ENCODE measurements around the gene ZNF879. TPM values are rescaled to one million over a fixed set of nuclear protein-coding genes. Genes with fewer than 3 reads are reported as not detected.

The ZNF879 gene
- total RNA-seq: 1 to 10 TPM; 2.8 to 6.3 (median 4.7) TPM
- 1 to 10 TPM in 2 of 3 donors, under 1 TPM in 1; under 0.01 to 1.9 (median 1.6) TPM for polyA plus RNA-seq

DNA sequence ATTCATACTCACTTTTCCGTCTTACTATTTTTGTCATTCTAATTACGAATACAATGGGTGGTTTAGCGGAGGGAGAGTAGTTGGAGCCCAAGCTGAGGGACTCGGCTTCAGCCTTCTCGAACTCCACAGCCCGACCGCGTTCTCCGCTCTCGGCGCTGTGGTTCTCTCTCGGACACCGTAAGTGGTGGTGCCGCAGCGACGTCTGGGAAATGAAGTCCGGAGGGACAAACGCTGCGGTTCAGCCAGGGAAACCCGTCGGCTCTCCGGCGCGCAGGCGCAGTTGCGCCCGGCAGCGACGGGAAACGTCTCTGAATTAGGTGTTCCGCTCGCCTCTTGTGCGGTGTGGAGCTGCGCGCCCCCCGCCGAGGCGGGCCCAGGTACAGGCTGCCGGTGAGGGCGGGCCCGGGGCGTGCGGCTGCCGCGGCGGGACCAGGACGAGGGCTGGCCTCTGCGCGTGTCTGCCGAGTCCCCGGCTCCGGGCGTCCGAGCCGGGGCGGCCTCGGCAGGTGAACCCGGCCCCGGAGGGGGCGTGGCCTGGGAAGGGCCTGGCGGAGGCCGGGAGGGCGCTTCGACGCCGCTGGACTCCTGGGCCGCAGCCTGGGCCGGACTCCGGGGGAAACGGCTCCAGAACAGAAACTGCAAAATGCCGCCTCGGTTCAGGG, at the start of gene ZNF879:
Gene ZNF879 (plus strand): TSS at position 277 of the 662 bp plus-strand sequence. CDS start 1,201 bp downstream, outside the sequence.
- peaks cover 22 to 35% (median 25%) of the 10 kb centered on the region in 4 donors for H3K36me3 ChIP-seq
- peaks cover 0 to 11% (median 8%) of the 10 kb centered on the region in 4 donors for H3K4me1 ChIP-seq
- WGBS, 2 donors: 0 to 2% methylated on average over 72 of the region's 72 CpGs

DNA sequence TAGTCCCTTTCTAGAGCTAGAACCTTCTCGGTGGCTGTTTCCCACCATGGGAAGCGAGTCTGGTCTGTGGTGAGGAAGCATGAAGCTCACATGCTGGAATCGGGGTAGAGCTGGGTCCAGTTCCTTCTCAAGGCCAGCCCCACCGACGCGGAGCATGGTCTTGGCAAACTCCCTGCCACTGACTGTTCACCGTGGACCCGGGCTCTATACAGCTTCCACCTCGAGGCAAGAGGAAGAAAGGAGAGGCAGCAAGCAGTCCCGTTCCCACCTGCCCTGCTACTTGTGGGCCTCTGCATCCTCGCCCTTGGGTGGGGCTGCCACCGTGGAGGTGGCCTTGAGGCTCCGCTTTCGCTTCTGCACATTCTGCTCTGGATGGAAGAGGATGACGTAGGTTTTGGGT, 42.2 kb upstream of the ZNF879 start:
- Histone ChIP-seq H3K36me3 (peaks cover 0 to 15% (median 0%) of the 10 kb centered on the region in 4 donors), H3K27me3 (no peaks in the 10 kb centered on the region), H3K9me3 (peaks cover 23 to 76% (median 59%) of the 10 kb centered on the region in 4 donors), H3K27ac (no peak overlapping the region), H3K4me3 (no peak overlapping the region), H3K4me1 (no peaks in the 10 kb centered on the region)
- no peak for TF ChIP-seq POLR2AphosphoS5 (IDR thresholded peaks at IDR 0.05)
- TF ChIP-seq EP300 (IDR thresholded peaks at IDR 0.05): no peak
- TF ChIP-seq, protein P1, sequence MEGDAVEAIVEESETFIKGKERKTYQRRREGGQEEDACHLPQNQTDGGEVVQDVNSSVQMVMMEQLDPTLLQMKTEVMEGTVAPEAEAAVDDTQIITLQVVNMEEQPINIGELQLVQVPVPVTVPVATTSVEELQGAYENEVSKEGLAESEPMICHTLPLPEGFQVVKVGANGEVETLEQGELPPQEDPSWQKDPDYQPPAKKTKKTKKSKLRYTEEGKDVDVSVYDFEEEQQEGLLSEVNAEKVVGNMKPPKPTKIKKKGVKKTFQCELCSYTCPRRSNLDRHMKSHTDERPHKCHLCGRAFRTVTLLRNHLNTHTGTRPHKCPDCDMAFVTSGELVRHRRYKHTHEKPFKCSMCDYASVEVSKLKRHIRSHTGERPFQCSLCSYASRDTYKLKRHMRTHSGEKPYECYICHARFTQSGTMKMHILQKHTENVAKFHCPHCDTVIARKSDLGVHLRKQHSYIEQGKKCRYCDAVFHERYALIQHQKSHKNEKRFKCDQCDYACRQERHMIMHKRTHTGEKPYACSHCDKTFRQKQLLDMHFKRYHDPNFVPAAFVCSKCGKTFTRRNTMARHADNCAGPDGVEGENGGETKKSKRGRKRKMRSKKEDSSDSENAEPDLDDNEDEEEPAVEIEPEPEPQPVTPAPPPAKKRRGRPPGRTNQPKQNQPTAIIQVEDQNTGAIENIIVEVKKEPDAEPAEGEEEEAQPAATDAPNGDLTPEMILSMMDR (IDR thresholded peaks at IDR 0.05): no peak
- no peak for TF ChIP-seq POLR2A (IDR thresholded peaks at IDR 0.05)
- WGBS, 2 donors: 91 to 93% methylated on average over 15 of the region's 15 CpGs
- no peak for DNase-seq
- intact Hi-C loops (cut with DNase I): no loop called here

More for the DNA sequence above, at the start of gene ZNF879:
- DNase-seq: peak; percentile 97
- peak within 1 kb of the TSS; percentile 84 to 89 (median 88) for H3K27ac ChIP-seq
- H3K4me3 ChIP-seq: peak within 1 kb of the TSS; percentile 43 to 97 (median 86)
- peaks cover 6 to 24% (median 14%) of the 10 kb centered on the region in 4 donors for H3K9me3 ChIP-seq
- no peaks in the 10 kb centered on the region for H3K27me3 ChIP-seq
- intact Hi-C loops (cut with DNase I): loop anchor here (1.0 to 10.0 kb wide), 5 partner anchors 37 to 399 kb away; partner anchors contain the start of genes CLK4, ZNF354A, ZNF354B and ZNF354C
- TF ChIP-seq POLR2A (IDR thresholded peaks at IDR 0.05): no peak
- TF ChIP-seq POLR2AphosphoS5 (IDR thresholded peaks at IDR 0.05): peak; percentile 26 to 84 (median 74)

DNA sequence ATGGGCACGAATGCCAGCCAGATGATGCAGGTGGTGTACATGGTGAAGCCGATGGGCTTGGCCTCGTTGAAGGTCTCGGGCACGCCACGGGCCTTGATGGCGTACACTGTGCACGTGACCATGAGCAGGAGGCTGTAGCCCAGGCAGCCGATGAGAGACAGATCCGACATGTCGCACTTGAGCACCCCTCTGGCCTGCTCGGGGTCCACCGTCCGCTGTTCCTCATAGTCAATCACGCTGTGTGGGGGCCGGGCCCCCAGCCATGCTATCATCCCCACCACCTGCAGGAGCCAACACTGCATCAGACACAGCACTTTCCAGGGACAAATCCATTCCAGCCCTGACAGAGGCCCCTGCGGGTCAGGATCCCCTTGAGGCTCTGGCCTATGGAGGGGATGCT, 40.7 kb upstream of the ZNF879 start:
- Histone ChIP-seq H3K4me3 (no peak overlapping the region), H3K4me1 (no peaks in the 10 kb centered on the region), H3K36me3 (peaks cover 0 to under 1% (median 0%) of the 10 kb centered on the region in 4 donors), H3K9me3 (peaks cover 19 to 72% (median 50%) of the 10 kb centered on the region in 4 donors), H3K27ac (no peak overlapping the region), H3K27me3 (no peaks in the 10 kb centered on the region)
- no peak for DNase-seq
- intact Hi-C loops (cut with DNase I): no loop called here
- WGBS, 2 donors: 93 to 97% methylated on average over 17 of the region's 17 CpGs
- TF ChIP-seq EP300 (IDR thresholded peaks at IDR 0.05): no peak
- no peak for TF ChIP-seq POLR2AphosphoS5 (IDR thresholded peaks at IDR 0.05)
- TF ChIP-seq, protein P1 (IDR thresholded peaks at IDR 0.05): no peak
- TF ChIP-seq POLR2A (IDR thresholded peaks at IDR 0.05): no peak

DNA sequence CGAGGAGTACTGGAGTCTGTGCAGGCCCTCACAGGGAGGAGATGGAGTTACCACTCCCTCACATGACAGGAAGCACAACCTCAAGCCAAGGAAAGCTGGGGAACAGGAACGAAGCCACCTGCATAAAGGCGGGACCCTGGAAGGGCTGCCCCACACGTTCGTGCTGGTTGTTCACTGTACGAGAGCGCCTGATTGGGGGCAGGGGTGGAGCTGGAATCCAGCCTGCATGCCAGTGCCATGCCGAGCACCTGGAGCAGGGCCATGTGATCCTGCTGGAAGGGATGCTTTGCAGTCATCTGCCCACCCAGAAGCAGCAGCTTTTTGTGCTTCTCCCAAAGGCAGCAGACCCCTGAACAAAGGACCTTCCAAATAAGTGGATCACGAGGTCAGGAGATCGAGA, 39.9 kb upstream of the ZNF879 start:
- Histone ChIP-seq H3K27me3 (no peaks in the 10 kb centered on the region), H3K27ac (no peak overlapping the region), H3K4me3 (no peak overlapping the region), H3K4me1 (no peaks in the 10 kb centered on the region), H3K36me3 (no peaks in the 10 kb centered on the region), H3K9me3 (peaks cover 19 to 70% (median 46%) of the 10 kb centered on the region in 4 donors)
- DNase-seq: no peak
- intact Hi-C loops (cut with DNase I): no loop called here
- 91 to 93% methylated on average over 10 of the region's 10 CpGs for WGBS, 2 donors
- TF ChIP-seq POLR2A (IDR thresholded peaks at IDR 0.05): no peak
- TF ChIP-seq EP300 (IDR thresholded peaks at IDR 0.05): no peak
- TF ChIP-seq, protein P1 (IDR thresholded peaks at IDR 0.05): no peak
- no peak for TF ChIP-seq POLR2AphosphoS5 (IDR thresholded peaks at IDR 0.05)
